GM18499 (cell line): Measurements from ENCODE around the gene FRMD6.
"Not testable (repeated sequence)": the region's sequence is repeated elsewhere in the genome, so short reads cannot be mapped to it uniquely, and the experiment has no call there.

Experiments
- ATAC-seq: cut with Tn5 transposase; IDR thresholded peaks from one replicate; pipeline ENCODE4 v1.9.1; 2021; ENCODE audit warnings: moderate number of reproducible peaks; ENCODE audit not compliant: insufficient read depth, unreplicated experiment

Gene FRMD6

GRCh38 chr14:51627313-51627712, 24.4 kb upstream of the FRMD6 start:
- no peak for ATAC-seq

DNA sequence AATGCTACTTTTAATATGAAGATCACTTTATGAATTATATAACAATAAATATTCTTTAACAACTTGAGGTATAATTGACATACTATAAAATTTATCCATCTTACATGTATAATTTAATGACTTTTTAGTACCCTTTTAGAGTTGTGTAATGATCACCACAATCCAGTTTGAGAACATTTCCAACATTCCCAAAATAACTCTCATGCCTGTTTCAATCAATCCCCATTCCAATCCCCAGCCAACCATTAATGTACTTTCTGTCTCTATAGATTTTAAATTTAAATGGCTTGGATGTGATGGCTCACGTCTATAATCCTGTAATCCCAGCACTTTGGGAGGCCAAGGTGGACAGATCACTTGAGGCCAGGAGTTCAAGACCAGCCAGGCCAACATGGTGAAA, 23.5 kb upstream of the FRMD6 start:
- ATAC-seq, result no peak

DNA sequence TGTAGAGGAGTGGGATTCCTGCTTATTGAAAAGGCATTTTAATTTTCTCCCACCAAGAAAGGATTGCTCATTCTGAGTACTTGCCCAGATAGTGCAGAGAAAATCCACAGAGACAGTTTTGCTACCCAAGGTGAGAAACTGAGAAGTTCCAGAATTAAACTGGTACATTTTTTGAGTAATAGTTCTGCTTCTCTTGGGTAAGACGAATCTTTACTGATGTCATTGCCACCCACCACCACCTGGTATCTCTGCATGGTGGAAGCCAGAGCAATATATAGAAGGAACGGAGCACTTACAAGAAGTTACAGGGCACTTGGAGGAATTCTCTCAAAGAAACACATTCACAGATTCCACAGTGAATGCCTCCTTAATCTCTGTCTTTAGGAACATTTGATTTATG, 20.7 kb upstream of the FRMD6 start:
- no peak for ATAC-seq

DNA sequence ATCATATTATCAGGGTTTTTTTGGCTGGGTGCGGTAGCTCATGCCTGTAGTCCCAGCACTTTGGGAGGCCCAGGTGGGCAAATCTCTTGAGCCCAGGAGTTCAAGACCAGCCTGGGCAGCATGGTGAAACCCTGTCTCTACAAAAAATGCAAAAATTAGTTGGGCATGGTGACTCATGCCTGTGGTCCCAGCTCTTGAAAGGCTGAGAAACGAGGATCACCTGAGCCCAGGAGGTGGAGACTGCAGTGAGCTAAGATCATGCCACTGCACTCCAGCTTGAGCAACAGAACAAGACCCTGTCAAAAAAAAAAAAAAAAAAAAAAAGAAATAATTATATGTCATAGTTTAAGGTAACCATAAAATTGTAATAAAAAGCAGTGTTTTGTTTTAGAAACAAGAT, 18.4 kb upstream of the FRMD6 start:
- ATAC-seq, result not testable (repeated sequence)

- ATAC-seq, result no peak
Measured at GRCh38 chr14:51636109-51636508, 15.6 kb upstream of the FRMD6 start.

DNA sequence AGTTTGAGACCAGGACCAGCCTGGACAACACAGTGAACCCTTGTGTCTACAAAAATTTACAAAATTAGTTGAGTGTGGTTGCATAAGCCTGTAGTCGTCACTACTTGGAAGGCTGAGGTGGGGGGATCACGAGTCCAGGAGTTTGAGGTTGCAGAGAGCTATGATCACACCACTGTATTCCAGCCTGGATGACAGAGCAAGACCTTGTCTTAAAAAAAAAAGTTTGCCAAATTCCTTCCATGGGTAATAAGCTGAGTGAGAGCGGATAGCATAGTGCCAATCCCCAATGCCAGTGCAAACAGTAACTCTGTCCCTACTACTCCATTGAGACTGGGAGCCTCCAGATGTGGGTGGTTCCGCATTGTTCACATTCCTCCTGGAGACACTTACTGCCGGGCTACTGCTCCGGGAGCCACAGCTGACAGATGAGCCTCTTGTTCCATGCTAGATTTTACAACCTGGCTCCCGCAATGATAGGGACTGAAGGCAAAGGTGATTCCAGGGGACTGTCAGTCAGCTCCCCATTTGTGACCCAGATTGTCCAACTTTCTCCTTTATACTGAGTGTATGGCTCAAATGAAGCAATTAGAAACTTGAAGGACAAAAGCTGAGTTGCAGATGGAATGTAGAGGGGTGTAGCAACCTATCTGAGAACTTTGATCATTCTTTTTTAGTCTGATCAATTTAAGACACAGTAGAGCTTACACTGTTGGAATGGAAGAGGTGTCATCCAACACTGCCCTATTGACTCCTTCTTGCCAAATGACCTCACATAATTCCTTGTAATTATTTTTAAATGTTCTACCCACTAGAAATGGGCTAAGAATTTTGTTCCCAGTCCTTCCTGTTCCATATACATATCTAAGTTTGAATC, 13.4 kb upstream of the FRMD6 start:
- no peak for ATAC-seq

GRCh38 chr14:51639668-51640316, 11.9 kb upstream of the FRMD6 start:
- ATAC-seq, result no peak

DNA sequence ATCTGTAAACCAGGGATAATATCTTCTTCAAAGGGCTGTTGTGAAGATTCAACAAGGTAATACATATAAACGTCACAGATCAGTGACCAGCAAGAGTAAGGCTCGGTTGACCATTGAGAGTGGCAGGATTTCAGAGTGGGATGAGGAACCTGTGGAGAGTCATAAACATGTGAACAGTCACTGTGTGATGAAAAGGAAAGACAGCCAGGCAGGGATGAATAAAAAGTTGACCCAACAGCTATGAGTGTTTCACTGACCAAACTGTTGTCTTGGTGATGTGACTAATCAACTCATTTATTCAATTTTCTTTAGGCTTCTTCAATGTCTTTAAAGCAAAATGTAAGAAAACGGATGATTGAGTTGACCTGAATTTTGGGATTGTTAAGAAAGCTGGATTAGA, 8.6 kb upstream of the FRMD6 start:
- ATAC-seq, result no peak

GRCh38 chr14:51644217-51644933, 7.3 kb upstream of the FRMD6 start:
- no peak for ATAC-seq

- ATAC-seq, result no peak
Measured at GRCh38 chr14:51648296-51648695, 3.4 kb upstream of the FRMD6 start.

- ATAC-seq, result no peak
Measured at GRCh38 chr14:51650716-51651387, 858 bp upstream of the FRMD6 start.

- ATAC-seq, result peak; percentile 20
Measured at GRCh38 chr14:51652168-51653078, 713 bp downstream of the FRMD6 start.

DNA sequence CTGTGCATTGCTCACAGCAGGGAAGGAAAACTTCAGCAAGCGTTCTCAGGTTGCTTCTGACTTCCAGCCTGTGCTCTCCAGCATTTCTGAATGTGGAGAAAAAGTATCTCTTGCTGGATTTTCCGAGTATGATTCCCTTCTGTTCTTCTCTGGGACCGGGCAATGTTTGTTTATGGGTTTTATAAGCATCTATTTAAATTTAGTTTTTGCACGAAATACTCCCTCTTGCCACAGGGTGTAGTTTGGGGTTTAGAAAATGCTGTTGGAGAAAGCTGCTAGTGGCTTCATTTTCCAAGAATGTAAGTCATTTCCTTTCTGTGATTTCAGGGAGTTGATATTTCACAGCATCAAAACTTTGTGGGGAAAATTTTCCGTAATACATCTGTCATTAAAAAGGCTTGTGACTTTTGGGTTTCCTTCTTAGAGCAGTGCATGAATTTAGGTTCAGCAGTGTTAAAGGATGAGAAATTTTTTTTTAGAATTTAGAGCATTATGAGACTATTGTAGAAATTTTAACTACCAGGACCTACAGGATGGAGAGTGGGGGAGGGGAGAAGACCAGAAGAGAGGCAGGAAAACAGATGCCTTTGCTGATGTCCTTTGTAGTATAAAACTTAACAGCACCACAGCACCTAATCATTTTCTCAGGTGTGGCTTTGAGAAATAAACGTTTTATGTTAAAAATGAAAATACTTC, 1.5 kb downstream of the FRMD6 start:
- no peak for ATAC-seq

DNA sequence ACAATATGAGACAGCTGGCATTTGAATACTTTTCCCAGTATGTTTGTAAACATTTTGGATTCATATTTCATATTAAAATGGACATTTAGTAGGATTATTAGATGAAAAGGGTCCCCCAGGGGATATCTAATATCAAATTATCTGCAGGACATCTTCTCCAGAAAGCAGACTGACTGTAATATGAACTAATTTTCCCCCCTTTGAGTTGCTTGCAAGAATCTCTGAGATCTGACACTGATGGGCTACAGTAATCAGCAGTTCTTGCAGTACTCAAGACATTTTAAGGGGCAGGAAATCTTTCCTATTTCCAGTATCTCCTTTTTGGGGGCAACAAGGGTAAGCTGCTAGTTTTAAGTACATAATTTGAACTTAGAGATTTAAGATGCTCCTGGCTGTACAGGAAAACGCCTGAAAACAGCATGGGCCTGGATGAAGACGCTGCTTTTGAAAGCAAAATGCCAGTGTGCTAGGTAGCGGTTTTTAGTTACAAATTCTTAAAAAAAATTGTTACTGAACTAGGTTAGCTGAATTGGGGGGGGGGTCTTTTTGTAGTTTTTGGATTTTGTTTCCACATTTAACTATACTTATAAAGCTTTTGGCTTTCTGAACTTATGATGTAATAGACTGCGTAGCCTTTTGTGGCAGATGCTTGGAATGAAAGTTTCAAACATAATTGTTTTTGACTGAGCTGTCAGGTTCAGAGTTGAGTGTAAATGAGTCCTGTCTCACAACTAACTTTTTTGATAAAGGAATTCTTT, 2.2 kb downstream of the FRMD6 start:
- no peak for ATAC-seq

GRCh38 chr14:51654533-51654845, 2.8 kb downstream of the FRMD6 start:
- no peak for ATAC-seq

DNA sequence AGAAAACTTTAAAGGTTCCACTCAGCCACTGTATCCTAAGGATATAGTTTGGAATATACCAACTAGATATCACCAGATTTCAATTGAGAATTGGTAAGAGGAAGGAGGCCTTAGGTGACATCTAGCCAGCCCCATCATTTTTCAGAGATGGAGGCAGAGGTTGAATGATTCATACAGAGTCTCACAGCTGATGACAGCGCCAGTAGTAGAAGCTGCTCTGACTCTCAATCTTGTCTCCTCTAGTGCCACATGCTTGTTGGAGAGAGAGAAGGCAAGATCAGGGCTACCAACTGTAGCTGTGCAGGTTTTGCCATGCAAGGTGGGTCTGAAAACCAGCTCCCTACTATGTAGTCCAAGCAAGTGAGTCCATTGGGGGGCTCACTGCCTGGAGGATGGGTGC, 6.1 kb downstream of the FRMD6 start:
- no peak for ATAC-seq

GRCh38 chr14:51658441-51659173, 6.9 kb downstream of the FRMD6 start:
- no peak for ATAC-seq

DNA sequence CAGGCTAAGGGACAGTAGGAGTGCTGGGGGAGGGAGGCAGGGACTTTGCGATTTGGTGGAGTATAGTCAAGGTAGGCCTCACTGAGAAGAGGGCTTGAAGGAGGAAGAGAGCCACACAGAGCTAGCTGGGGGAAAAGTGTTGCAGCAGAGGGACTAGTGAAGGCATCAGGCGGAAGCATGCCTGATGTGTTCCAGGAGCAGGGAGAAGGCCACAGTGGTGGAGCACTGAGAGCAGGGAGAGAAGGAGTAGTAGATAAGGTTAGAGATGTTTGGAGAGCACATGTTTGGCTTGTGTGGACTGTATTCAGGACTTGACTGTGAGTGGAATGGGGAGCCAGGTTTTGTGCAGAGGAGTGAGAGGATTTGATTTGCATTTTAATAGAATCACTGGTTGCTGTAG, 9.0 kb downstream of the FRMD6 start:
- ATAC-seq, result no peak
